ENCODE data around the gene SEMA4F.

GRCh38 chr2:74625658-74626425 is 28.2 kb upstream of the SEMA4F start:
- no peak for TF ChIP-seq GATA3 (IDR thresholded peaks at IDR 0.05; ENCODE audit: low read depth, low read length)
- TF ChIP-seq GATA2 (IDR thresholded peaks at IDR 0.05; ENCODE audit: low read depth, low read length): no peak
